Measurements from ENCODE around the gene MAD1L1. TPM values are rescaled to one million over a fixed set of nuclear protein-coding genes. Genes with fewer than 3 reads are reported as not detected.
"Not testable (repeated sequence)": the region's sequence is repeated elsewhere in the genome, so short reads cannot be mapped to it uniquely, and the experiment has no call there.

MAD1L1 gene
- total RNA-seq, 2 experiments from 2014 or later: 157 to 160 TPM

- peaks cover 0 to 12% of the 10 kb centered on the region in 2 experiments for H3K9me3 ChIP-seq (ENCODE audit: control insufficient read depth in 1 of 2, insufficient read depth in 1 of 2, low read length in 2 of 2)
- peak in 1 of 14 experiments; percentile 4 for DNase-seq
- CTCF ChIA-PET: no interaction called here
Observed at GRCh38 chr7:1839701-1840100, 393.0 kb downstream of the MAD1L1 start.

GRCh38 chr7:1838911-1839531, 393.7 kb downstream of the MAD1L1 start:
- H3K27me3 Mint-ChIP-seq; intact Hi-C loops (cut with DNase I, micrococcal nuclease); POLR2A ChIA-PET: not testable (repeated sequence)

More at GRCh38 chr7:1839701-1840100, 393.0 kb downstream of the MAD1L1 start:
- H3K27ac Mint-ChIP-seq: no peak overlapping the region
- H3K4me3 Mint-ChIP-seq: no peak overlapping the region
- Histone ChIP-seq H3K36me3 (ENCODE audit: insufficient read depth, low read length) (peaks cover 23% of the 10 kb centered on the region), H3K4me1 (ENCODE audit: insufficient read depth, low read length) (no peaks in the 10 kb centered on the region), H3K27me3 (ENCODE audit: control insufficient read depth in 1 of 2, insufficient read depth in 2 of 2, low read length in 2 of 2) (no peaks in the 10 kb centered on the region), H3K27ac (ENCODE audit: low read depth in 1 of 2, low read length in 2 of 2) (no peak overlapping the region), H3K4me3 (ENCODE audit: low read length) (no peak overlapping the region)
- ATAC-seq (ENCODE audit: poor library complexity): no peak
- H3K36me3 Mint-ChIP-seq (ENCODE audit: low read depth): peaks cover 56% of the 10 kb centered on the region
- no peaks in the 10 kb centered on the region for H3K4me1 Mint-ChIP-seq (ENCODE audit: low read depth)
- TF ChIP-seq CTCF (IDR thresholded peaks at IDR 0.05): no peak
- H3K9me3 Mint-ChIP-seq: peaks cover 2% of the 10 kb centered on the region
- POLR2A ChIA-PET: no interaction called here
- no peaks in the 10 kb centered on the region for H3K27me3 Mint-ChIP-seq
- intact Hi-C loops (cut with DNase I, micrococcal nuclease): no loop called here

GRCh38 chr7:1838544-1838872, 394.2 kb downstream of the MAD1L1 start:
- Histone ChIP-seq H3K36me3 (ENCODE audit: insufficient read depth, low read length) (peaks cover 15% of the 10 kb centered on the region), H3K9me3 (ENCODE audit: control insufficient read depth in 1 of 2, insufficient read depth in 1 of 2, low read length in 2 of 2) (peaks cover 0 to 12% of the 10 kb centered on the region in 2 experiments)
- H3K4me3 Mint-ChIP-seq; H3K4me3 ChIP-seq (ENCODE audit: low read length); CTCF ChIA-PET; H3K27me3 ChIP-seq (ENCODE audit: control insufficient read depth in 1 of 2, insufficient read depth in 2 of 2, low read length in 2 of 2); ATAC-seq (ENCODE audit: poor library complexity); H3K27ac Mint-ChIP-seq; POLR2A ChIA-PET; H3K9me3 Mint-ChIP-seq; H3K27me3 Mint-ChIP-seq; H3K4me1 Mint-ChIP-seq (ENCODE audit: low read depth); H3K4me1 ChIP-seq (ENCODE audit: insufficient read depth, low read length); H3K27ac ChIP-seq (ENCODE audit: low read depth in 1 of 2, low read length in 2 of 2); intact Hi-C loops (cut with DNase I, micrococcal nuclease): not testable (repeated sequence)
- H3K36me3 Mint-ChIP-seq (ENCODE audit: low read depth): peaks cover 65% of the 10 kb centered on the region
- peak in 1 of 14 experiments; percentile 4 for DNase-seq

More at GRCh38 chr7:1838911-1839531, 393.7 kb downstream of the MAD1L1 start:
- DNase-seq: peak in 1 of 14 experiments; percentile 1
- H3K9me3 Mint-ChIP-seq; ATAC-seq (ENCODE audit: poor library complexity); H3K4me1 ChIP-seq (ENCODE audit: insufficient read depth, low read length); H3K4me1 Mint-ChIP-seq (ENCODE audit: low read depth); H3K27me3 ChIP-seq (ENCODE audit: control insufficient read depth in 1 of 2, insufficient read depth in 2 of 2, low read length in 2 of 2); H3K27ac ChIP-seq (ENCODE audit: low read depth in 1 of 2, low read length in 2 of 2); H3K4me3 Mint-ChIP-seq; H3K27ac Mint-ChIP-seq; CTCF ChIA-PET; H3K4me3 ChIP-seq (ENCODE audit: low read length): not testable (repeated sequence)
- peaks cover 61% of the 10 kb centered on the region for H3K36me3 Mint-ChIP-seq (ENCODE audit: low read depth)
- H3K36me3 ChIP-seq (ENCODE audit: insufficient read depth, low read length): peaks cover 20% of the 10 kb centered on the region
- H3K9me3 ChIP-seq (ENCODE audit: control insufficient read depth in 1 of 2, insufficient read depth in 1 of 2, low read length in 2 of 2): peaks cover 0 to 12% of the 10 kb centered on the region in 2 experiments

- Mint-ChIP-seq H3K27ac (peak overlapping the region; percentile 30), H3K36me3 (ENCODE audit: low read depth) (peaks cover 65% of the 10 kb centered on the region)
- H3K4me3 Mint-ChIP-seq; H3K27me3 ChIP-seq (ENCODE audit: control insufficient read depth in 1 of 2, insufficient read depth in 2 of 2, low read length in 2 of 2); CTCF ChIA-PET; H3K4me1 ChIP-seq (ENCODE audit: insufficient read depth, low read length); H3K4me1 Mint-ChIP-seq (ENCODE audit: low read depth); intact Hi-C loops (cut with DNase I, micrococcal nuclease); H3K27me3 Mint-ChIP-seq; H3K27ac ChIP-seq (ENCODE audit: low read depth in 1 of 2, low read length in 2 of 2); H3K9me3 Mint-ChIP-seq; ATAC-seq (ENCODE audit: poor library complexity); H3K4me3 ChIP-seq (ENCODE audit: low read length); POLR2A ChIA-PET: not testable (repeated sequence)
- DNase-seq: peak in 1 of 14 experiments; percentile 2
- peaks cover 12% of the 10 kb centered on the region for H3K36me3 ChIP-seq (ENCODE audit: insufficient read depth, low read length)
- peaks cover 0 to 12% of the 10 kb centered on the region in 2 experiments for H3K9me3 ChIP-seq (ENCODE audit: control insufficient read depth in 1 of 2, insufficient read depth in 1 of 2, low read length in 2 of 2)
Observed at GRCh38 chr7:1837696-1838543, 394.8 kb downstream of the MAD1L1 start.

- CTCF ChIA-PET; H3K27me3 ChIP-seq (ENCODE audit: control insufficient read depth in 1 of 2, insufficient read depth in 2 of 2, low read length in 2 of 2); DNase-seq; H3K9me3 Mint-ChIP-seq; H3K27me3 Mint-ChIP-seq; H3K36me3 ChIP-seq (ENCODE audit: insufficient read depth, low read length); H3K4me1 ChIP-seq (ENCODE audit: insufficient read depth, low read length); H3K27ac ChIP-seq (ENCODE audit: low read depth in 1 of 2, low read length in 2 of 2); POLR2A ChIA-PET; intact Hi-C loops (cut with DNase I, micrococcal nuclease); H3K4me3 Mint-ChIP-seq; H3K27ac Mint-ChIP-seq; H3K4me3 ChIP-seq (ENCODE audit: low read length); ATAC-seq (ENCODE audit: poor library complexity): not testable (repeated sequence)
- H3K4me1 Mint-ChIP-seq (ENCODE audit: low read depth): peaks cover 17% of the 10 kb centered on the region
- peaks cover 70% of the 10 kb centered on the region for H3K36me3 Mint-ChIP-seq (ENCODE audit: low read depth)
- H3K9me3 ChIP-seq (ENCODE audit: control insufficient read depth in 1 of 2, insufficient read depth in 1 of 2, low read length in 2 of 2): peaks cover 0 to 11% of the 10 kb centered on the region in 2 experiments
Observed at GRCh38 chr7:1831933-1832535, 400.7 kb downstream of the MAD1L1 start.

- H3K4me3 Mint-ChIP-seq; H3K27me3 ChIP-seq (ENCODE audit: control insufficient read depth in 1 of 2, insufficient read depth in 2 of 2, low read length in 2 of 2); H3K36me3 ChIP-seq (ENCODE audit: insufficient read depth, low read length); intact Hi-C loops (cut with DNase I, micrococcal nuclease); H3K4me1 ChIP-seq (ENCODE audit: insufficient read depth, low read length); H3K27me3 Mint-ChIP-seq; DNase-seq; H3K4me3 ChIP-seq (ENCODE audit: low read length); ATAC-seq (ENCODE audit: poor library complexity); POLR2A ChIA-PET; CTCF ChIA-PET; H3K9me3 Mint-ChIP-seq; H3K27ac ChIP-seq (ENCODE audit: low read depth in 1 of 2, low read length in 2 of 2); H3K27ac Mint-ChIP-seq: not testable (repeated sequence)
- Mint-ChIP-seq H3K4me1 (ENCODE audit: low read depth) (peaks cover 17% of the 10 kb centered on the region), H3K36me3 (ENCODE audit: low read depth) (peaks cover 64% of the 10 kb centered on the region)
- H3K9me3 ChIP-seq (ENCODE audit: control insufficient read depth in 1 of 2, insufficient read depth in 1 of 2, low read length in 2 of 2): peaks cover 0 to 11% of the 10 kb centered on the region in 2 experiments
Observed at GRCh38 chr7:1831471-1831870, 401.3 kb downstream of the MAD1L1 start.
